H1 (cell line): ENCODE data around the gene KLHL33.

Experiments used
- EZH2 ChIP-seq: fragments of 200-600 bp; sonication (generic); IDR thresholded peaks from 2 replicates; pipeline ENCODE4 v1.7.1; 2012; ENCODE audit warnings: low read depth, mild to moderate bottlenecking, moderate library complexity, low read length, inconsistent platforms; ENCODE audit not compliant: severe bottlenecking
- JUN ChIP-seq: IDR thresholded peaks from 2 replicates; pipeline ENCODE4 v1.6.1; 2011; ENCODE audit warnings: low read depth, mild to moderate bottlenecking, improper control_type of control experiment, low read length
- POLR2A ChIP-seq, 2 experiments: IDR thresholded peaks; 1 replicate in 1 of 2; 2 replicates in 1 of 2; pipeline ENCODE4 v1.6.1; 2011; ENCODE audit warnings: low read depth in 2 of 2, low read length in 2 of 2, mild to moderate bottlenecking in 2 of 2; ENCODE audit errors: control extremely low read depth in 1 of 2
- USF2 ChIP-seq: IDR thresholded peaks from 2 replicates; pipeline ENCODE4 v1.6.1; 2011; ENCODE audit warnings: low read length, improper control_type of control experiment
- TF ChIP-seq, protein P1 (sequence below), 3 experiments: IDR thresholded peaks; 1 replicate in 2 of 3; 2 replicates in 1 of 3; pipeline versions ENCODE4 v1.5.1 to v1.6.1; 2011; ENCODE audit warnings: low read length in 3 of 3, mild to moderate bottlenecking in 3 of 3, inconsistent platforms in 2 of 3, low read depth in 1 of 3, moderate library complexity in 1 of 3; ENCODE audit not compliant: insufficient read depth in 1 of 3; ENCODE audit errors: control extremely low read depth in 1 of 3

DNA sequence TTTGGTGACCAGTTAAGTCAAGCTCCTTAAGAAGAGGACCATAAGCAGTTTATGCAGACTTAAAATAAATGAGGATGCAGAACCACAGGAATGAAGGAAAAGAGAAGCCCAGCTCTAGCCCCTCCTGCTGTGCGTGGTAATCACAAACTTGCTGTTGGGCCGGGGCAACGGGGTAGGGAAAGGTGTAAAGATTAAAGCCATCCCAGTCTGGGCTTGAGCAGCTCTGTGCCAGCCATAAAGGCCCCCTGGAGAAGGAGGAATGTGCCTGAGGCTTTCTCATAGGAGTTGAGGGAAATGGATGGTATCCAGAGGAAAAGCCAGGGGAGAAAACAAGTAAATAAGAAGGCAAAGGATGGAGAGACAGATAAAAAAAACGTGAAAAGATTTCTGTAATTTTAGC, 47.8 kb downstream of the KLHL33 start:
- TF ChIP-seq EZH2 (no peak), USF2 (no peak), JUN (no peak), POLR2A (IDR thresholded peaks at IDR 0.05; ENCODE audit: control extremely low read depth in 1 of 2, low read depth in 2 of 2, low read length in 2 of 2) (no peak)
- TF ChIP-seq, protein P1, sequence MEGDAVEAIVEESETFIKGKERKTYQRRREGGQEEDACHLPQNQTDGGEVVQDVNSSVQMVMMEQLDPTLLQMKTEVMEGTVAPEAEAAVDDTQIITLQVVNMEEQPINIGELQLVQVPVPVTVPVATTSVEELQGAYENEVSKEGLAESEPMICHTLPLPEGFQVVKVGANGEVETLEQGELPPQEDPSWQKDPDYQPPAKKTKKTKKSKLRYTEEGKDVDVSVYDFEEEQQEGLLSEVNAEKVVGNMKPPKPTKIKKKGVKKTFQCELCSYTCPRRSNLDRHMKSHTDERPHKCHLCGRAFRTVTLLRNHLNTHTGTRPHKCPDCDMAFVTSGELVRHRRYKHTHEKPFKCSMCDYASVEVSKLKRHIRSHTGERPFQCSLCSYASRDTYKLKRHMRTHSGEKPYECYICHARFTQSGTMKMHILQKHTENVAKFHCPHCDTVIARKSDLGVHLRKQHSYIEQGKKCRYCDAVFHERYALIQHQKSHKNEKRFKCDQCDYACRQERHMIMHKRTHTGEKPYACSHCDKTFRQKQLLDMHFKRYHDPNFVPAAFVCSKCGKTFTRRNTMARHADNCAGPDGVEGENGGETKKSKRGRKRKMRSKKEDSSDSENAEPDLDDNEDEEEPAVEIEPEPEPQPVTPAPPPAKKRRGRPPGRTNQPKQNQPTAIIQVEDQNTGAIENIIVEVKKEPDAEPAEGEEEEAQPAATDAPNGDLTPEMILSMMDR (IDR thresholded peaks at IDR 0.05; ENCODE audit: control extremely low read depth in 1 of 3, insufficient read depth in 1 of 3, low read depth in 1 of 3, low read length in 3 of 3): no peak
